GM11168 (cell line): ENCODE results near the gene PLOD3.
"Not testable (repeated sequence)": the region's sequence is repeated elsewhere in the genome, so short reads cannot be mapped to it uniquely, and the experiment has no call there.

Source experiments
- in situ Hi-C: fragments of 300-500 bp; cut with MboI; formaldehyde crosslinking; loops from one replicate; pipeline ENCODE4 v1.12.0; 2022; ENCODE audit warnings: low sequenced_read_pairs; ENCODE audit not compliant: unreplicated experiment

The PLOD3 gene

DNA sequence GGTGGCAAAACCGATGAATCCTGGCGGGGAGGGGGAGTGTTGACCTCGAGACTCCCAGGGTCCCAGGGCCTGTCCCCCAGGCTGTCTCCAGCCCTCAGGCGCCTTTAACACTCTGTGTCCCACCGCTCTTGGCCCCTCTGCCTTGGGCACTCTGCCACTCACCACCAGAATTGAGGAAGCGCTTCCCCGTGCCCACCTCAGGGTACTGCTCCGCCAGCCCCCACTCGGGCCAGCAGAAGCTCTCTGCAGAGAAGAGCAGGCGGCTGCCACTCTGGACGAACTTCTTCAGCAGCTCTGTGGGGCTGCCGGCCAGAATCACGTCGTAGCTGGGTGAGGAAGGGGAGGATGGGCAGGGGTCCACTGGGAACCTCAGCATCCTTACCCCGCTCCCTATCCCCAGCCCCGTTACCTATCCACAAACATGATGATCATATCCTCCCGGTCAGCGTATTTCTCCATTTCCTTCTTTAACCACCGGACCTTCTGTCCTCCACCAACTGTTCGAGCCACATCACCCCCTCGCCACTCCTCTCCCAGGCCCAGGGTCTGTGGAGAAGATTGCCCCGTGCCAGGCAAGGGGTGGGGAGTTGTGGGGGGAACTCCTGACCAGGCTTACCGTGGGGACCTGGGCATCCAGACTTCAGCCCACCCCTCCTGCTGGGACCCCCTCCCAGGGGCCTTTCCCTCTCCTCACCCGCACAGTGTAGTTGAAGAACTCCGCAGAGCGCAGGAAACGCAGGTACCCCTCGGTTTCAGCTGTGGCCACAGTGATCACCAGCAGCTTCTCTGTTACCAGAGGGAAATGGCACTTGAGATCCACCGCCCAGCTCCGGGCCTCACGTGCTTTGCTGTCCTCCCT lies 1.2 kb downstream of the PLOD3 start:
- in situ Hi-C loops = no loop called here

DNA sequence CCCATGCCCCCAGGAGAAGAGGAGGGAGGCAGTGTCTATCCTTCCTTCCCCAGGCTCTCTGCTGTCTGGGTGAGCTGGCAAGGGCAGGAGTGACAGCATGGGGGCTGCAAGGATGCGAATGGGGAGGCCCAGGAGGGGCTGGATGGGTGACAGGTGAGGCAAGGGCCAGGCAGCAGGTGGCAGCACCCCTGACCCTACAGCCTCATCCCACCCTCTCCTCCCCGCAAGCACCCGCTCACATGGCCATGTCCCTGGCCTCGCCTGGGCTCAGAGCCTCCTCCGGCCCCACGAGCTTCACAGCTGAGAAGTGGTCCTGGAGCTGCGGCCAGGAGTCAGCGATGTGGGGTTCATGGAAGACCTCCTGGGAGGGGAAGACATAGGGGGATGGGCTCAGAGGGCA lies 5.4 kb downstream of the PLOD3 start:
- in situ Hi-C loops = no loop called here

DNA sequence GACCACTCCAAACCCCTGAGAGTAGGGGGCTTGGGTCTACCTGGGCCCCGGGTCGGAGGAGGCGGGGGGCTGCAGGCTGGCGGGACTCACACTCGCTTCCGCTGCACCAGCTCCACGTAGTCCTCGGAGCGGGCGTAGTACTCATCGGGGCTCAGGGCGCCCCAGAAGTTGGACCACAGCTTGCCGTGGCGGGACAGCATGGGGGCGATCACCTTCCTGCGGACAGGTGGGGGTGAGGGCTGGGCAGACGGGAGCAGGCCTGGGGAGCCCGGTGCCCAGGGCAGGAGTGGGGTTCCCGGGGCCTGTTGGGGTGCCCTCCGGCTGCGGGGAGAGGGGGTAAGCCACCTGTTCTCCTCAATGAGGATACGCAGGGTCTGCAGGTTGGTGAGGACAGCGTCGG lies 5.9 kb downstream of the PLOD3 start:
- in situ Hi-C loops = no loop called here

DNA sequence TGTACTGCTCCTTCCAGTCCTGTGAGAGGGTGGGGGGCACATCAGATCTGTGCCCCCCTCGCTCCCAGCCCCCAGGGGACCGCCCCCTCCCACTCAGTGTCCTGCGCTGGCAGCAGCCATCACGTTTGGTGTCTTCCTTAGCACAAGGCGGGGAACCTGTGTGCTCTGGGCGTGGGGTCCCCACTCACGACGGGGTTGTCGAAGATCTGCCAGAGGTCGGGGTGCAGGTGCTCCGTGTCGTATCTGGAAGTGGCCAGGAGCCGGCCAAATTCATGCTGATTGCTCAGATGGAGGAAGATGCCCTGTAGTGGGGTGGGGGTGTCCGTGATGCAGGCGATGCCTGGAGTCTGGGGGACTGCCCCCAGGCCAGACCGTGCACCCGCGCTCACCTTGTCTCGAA lies 7.2 kb downstream of the PLOD3 start:
- in situ Hi-C loops = no loop called here

DNA sequence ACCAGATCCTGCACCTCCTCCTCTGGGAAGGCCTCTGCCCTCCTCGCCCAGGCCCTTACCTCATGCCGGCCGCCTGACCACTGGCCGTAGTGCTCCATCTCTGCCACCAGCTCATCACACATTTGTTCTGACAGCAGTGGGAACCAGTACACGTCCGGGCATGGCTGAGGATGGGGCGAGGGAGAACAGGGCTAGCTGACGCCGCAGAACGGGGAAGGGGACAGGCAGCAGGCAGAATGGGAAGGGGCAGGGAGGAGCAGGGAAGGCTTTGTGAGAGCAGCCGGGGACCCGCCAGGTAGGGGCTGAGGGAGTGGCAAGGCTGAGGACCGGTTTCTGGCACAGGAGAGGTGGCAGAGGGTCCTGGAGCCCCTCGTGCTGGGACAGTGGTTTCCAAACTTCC lies 8.6 kb downstream of the PLOD3 start:
- in situ Hi-C loops = no loop called here

GRCh38 chr7:101207459-101207858 lies 9.9 kb downstream of the PLOD3 start:
- in situ Hi-C loops = no loop called here

DNA sequence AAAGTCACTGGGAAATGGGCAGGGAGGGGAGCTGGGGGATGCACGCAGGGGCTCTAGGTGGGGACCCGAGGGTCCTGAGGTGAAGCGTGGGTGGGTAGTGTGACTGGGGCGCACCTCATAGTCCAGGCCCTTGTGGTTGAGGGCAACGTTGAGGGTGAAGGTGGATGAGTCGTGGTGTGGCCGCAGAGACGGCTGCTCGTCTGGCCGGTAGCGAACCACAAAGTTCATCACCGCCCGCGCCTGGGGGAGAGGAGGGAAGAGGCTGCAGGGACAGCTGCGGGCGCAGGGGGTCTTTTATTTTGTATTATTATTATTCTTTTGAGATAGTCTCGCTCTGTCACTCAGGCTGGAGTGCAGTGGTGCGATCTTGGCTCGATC lies 10.7 kb downstream of the PLOD3 start:
- in situ Hi-C loops = no loop called here

- in situ Hi-C loops = no loop called here
Measured at GRCh38 chr7:101205901-101206664, 11.3 kb downstream of the PLOD3 start.

DNA sequence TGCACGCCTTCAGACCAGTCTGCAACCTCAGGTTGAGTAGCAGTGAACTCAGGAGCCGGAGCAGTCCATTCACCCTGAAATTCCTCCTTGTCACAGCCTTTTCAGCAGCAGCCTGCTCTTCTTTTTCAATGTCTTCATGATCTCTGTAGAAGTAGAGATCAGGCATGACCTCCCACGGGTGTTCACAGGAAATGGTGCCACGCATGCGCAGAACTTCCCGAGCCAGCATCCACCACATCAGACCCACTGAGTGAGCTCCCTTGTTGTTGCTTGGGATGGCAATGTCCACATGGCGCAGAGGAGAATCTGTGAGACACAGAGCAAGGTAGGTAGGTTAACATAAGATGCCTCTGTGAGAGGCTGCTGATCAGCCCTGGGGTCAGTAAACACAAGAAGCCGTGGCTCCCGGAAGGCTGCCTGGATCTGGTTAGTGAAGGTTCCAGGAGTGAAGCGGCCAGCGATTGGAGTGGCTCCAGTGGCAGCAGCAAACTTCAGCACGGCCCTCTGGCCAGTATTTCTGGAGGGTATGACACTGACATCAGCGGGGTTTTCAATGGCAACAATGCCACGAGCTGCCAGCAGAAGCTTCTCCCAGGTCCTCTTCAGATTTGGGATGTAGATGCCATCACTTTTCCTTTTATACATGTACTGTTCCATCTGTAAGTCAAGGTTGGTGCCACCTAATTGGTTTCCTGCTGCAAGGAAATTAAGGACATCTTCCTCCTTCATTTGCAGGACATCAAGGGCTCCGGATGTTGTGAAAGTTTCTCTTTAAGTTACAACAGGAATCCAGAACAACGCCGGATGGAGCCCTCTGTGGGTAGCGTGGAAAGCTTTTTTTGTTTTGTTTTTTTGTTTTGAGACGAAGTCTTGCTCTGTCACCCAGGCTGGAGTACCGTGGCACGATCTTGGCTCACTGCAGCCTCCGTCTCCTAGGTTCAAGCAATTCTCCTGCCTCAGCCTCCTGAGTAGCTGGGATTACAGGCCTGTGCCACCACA lies 13.3 kb downstream of the PLOD3 start:
- in situ Hi-C loops = not testable (repeated sequence)

DNA sequence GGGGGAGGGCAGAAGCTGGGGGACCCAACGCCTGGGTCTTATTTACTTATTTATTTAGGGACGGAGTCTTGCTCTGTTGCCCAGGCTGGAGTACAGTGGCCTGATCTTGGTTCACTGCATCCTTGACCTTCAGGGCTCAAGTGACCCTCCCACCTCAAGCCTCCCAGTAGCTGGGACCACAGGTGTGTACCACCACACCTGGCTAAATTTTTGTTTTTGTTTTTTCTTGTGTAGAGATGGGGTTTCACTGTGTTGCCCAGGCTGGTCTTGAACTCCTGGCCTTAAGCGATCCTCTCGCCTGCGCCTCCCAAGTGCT lies 14.8 kb downstream of the PLOD3 start:
- in situ Hi-C loops = no loop called here

DNA sequence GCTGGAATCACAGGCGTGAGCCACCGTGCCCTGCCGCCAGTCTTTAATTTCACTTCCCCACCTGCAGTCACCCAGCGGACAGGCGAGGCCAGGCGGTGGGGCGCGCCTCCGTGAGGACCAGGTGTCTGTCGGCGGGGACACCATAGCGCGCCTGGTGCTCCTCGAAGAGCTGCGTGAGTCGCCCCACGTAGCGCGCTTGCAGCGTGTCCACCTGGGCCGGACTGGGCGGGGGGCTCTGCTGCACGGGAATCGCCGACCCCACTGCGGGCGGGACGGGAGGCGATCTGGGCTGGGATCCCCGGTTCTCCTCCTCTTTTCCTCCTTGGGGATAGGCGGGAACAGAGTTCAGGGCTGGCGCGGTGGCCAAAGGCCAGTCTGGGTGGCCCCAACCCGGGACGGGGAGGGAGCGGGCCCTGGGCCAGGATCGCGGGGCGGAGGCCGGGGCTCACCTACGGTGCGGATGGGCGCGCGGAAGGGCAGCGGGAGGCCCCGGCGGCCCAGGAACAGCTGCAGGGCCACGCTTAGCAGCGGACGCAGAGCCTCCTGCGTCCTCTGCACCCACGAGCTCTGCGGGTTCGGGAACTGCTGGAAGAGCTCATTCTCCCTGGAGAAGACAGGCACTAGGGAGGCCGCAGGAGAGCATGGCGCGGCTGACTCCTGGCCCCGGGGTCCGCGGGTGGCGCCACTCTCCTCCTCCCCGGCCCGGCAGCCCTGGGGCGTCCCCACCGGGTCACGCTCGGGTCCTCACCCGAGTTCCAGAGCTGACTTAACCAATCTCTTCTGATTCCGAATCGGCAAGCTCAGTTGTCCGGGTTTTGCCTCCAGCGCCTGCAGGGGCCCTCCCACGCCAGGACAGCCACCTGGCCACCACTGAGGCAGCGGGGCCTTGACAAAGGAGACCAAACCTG lies 15.4 kb downstream of the PLOD3 start:
- in situ Hi-C loops = no loop called here

DNA sequence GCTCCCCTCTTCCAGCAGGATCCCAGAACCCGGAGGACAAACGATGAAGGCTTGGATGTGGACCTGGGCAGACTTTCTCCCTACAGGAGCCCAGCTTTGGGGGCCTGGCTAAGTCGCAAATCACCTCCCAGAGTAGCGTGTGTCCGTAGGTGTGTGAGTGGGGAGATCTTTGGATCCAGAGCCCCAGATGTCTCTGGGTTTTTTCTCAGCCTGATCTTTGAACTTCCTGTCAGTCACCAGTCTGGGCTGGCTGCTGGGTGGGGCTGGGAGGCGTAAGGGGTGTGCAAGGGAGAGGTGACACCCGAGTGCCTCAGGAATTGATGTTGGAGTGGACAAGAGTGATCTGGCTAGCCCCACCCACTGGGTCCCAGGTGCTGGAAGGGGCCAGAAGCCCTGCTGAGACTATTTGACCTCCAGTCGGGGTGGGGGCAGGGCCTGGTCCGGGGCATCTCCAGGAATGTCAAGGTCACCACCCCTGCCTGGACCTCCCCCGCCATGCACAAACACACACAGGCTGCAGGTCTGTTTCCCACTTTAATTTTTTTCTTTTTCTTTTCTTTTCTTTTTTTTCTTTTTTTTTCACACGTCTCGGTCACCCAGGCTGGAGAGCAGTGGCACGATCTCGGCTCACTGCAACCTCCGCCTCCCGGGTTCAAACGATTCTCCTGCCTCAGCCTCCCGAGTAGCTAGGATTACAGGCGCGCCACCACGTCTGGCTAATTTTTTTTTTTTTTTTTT lies 16.4 kb downstream of the PLOD3 start, which contains the start of gene MOGAT3:
Gene MOGAT3, minus strand, starts transcription at position 175 of the 738 bp plus-strand sequence. CDS start 182 bp downstream, outside the sequence.
- in situ Hi-C loops = no loop called here

GRCh38 chr7:101200504-101200861 lies 16.9 kb downstream of the PLOD3 start:
- in situ Hi-C loops = no loop called here

- in situ Hi-C loops = not testable (repeated sequence)
Measured at GRCh38 chr7:101199522-101199921, 17.9 kb downstream of the PLOD3 start.

DNA sequence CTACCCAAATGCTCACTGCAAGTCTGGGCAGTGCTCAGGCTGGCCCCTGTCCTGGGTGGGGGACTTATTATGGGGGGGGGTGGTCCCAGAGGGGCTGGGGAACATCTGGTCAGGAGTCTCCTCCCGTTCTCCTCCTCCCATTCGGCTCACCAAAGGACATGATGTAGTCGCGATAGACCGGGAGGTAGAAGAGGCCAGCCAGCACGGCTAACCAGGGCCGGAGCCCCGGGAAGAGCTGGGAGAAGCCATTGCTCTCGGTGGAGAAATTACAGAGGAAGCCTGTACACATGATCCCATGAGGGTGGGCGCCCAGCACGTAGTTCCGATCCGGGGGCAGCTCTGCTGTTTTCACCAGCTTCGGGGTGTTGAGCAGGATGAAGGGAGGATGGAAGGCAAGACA lies 18.9 kb downstream of the PLOD3 start:
- in situ Hi-C loops = no loop called here

DNA sequence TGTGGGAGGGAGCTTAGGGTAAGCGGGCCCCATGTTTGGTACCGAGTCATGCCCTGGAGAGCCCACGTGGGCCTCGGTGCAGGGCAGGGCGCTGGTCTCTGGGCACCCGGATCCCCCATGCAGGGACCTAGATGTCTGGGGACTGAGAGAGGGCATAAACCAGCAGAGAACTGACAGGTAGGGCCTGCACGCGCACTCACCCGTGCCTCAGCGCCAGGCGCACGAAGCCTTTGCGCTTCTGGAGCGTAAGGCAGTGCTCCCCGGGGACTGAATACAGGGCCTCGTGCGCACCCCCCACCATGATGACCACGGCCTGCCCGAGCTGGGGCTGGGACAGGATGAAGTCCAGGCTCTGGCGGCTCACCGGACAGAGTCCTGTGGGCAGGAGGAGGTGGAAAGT lies 19.4 kb downstream of the PLOD3 start:
- in situ Hi-C loops = no loop called here

DNA sequence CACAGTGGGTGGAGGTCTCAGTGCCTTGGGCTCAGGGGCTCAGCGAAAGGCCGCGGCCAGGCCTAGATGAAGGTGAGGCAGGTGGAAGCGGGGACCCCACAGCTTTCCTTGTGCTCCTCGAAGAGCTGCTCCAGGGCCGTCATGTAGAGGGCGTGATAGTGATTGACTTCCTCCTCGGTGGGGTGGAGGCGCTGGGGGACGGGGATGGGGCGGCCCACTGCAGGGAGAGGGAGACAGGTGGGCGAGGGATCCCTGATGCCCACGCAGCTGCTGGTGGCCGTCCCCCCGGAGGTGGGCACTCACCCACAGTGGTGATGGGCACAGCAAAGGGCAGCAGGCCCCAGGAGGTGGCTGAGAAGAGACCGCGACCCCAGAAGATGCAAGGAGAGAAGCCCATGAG lies 21.5 kb downstream of the PLOD3 start:
- in situ Hi-C loops = no loop called here

- in situ Hi-C loops = no loop called here
Measured at GRCh38 chr7:101189109-101189508, 28.3 kb downstream of the PLOD3 start.

DNA sequence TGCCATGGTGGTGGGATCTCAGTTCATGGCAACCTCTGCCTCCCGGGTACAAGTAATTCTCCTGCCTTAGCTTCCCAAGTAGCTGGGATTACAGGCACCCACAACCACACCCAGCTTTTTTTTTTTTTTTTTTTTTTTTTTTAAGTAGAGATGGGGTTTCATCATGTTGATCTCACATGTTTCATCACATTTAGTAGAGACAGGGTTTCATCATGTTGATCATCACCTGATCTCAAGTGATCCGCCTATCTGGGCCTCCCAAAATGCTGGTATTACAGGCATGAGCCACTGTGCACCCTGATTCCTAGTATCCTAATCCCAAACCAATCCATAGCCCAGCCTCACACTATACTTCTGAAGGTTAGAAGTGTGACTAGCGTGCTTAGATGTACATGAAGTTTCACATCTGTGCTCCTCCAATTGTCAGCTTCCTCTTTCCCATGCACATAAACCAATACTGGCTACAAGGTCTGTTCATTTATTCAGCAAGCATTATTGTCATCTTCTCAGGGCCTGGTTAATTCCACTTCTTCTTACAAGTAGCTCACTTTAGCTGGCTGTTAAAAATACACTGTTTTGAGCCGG lies 30.4 kb downstream of the PLOD3 start:
- in situ Hi-C loops = no loop called here
